ENCODE measurements around the gene ARHGAP42. TPM values are rescaled to one million over a fixed set of nuclear protein-coding genes. Genes with fewer than 3 reads are reported as not detected.

Gene ARHGAP42
- total and polyA plus RNA-seq, 2 of the 4 experiments (the other 2 are of a cell fraction) = 2.9 to 7.3 TPM

- H2AK5ac ChIP-seq (ENCODE audit: low read depth, low read length) = no peak overlapping the region
- no peaks in the 10 kb centered on the region for H4K20me1 ChIP-seq (ENCODE audit: insufficient read depth, low read length)
- no peak overlapping the region for H4K5ac ChIP-seq (ENCODE audit: low read depth, low read length)
- H2AK9ac ChIP-seq (replicated peaks; ENCODE audit: low read depth, low read length, poor library complexity) = no peak overlapping the region
- H3K18ac ChIP-seq (ENCODE audit: low read depth, low read length) = no peak overlapping the region
- no peak overlapping the region for H2BK5ac ChIP-seq (ENCODE audit: low read depth, low read length, poor library complexity, severe bottlenecking)
- H3K56ac ChIP-seq (ENCODE audit: extremely low read depth, insufficient read depth, low read length) = no peak overlapping the region
- no peak overlapping the region for H3K23ac ChIP-seq (ENCODE audit: low read depth, low read length)
- dilution Hi-C loops (cut with HindIII; ENCODE audit: low sequenced_read_pairs, unreplicated experiment) = no loop called here
- H2BK15ac ChIP-seq (ENCODE audit: low read depth, low read length) = no peak overlapping the region
- H3K4me2 ChIP-seq (ENCODE audit: low read depth, low read length) = no peak overlapping the region
- no peak for ATAC-seq (ENCODE audit: low read depth)
- H2AFZ ChIP-seq (replicated peaks; ENCODE audit: low read length, poor library complexity) = no peak overlapping the region
- POLR2A ChIA-PET (ENCODE audit: unreplicated experiment) = no interaction called here
- CTCF ChIA-PET = interaction anchor here (0.9 kb wide), 1 partner anchor 154 kb away, joined by 3 read pairs; no protein-coding TSS in a partner anchor
- H3K36me3 ChIP-seq (ENCODE audit: control insufficient read depth, insufficient read depth, low read length) = no peaks in the 10 kb centered on the region
- no peak overlapping the region for H3K4me3 ChIP-seq (ENCODE audit: insufficient read depth, low read depth, low read length)
- no peaks in the 10 kb centered on the region for H3K79me1 ChIP-seq (ENCODE audit: low read depth in 1 of 2, low read length in 2 of 2)
- TF ChIP-seq FOS (IDR thresholded peaks at IDR 0.05; ENCODE audit: low read depth, low read length) = no peak
- no peak for TF ChIP-seq MAFK (IDR thresholded peaks at IDR 0.05; ENCODE audit: low read depth, low read length)
- TF ChIP-seq ELK1 (IDR thresholded peaks at IDR 0.05; ENCODE audit: borderline replicate concordance, low read depth, low read length) = no peak
- no peak for TF ChIP-seq CHD1 (IDR thresholded peaks at IDR 0.05; ENCODE audit: low read depth, low read length)
- no peak for TF ChIP-seq MXI1 (IDR thresholded peaks at IDR 0.05; ENCODE audit: borderline replicate concordance, low read depth, low read length)
- TF ChIP-seq RAD21 (IDR thresholded peaks at IDR 0.05; ENCODE audit: low read length) = no peak
- no peak for TF ChIP-seq RCOR1 (IDR thresholded peaks at IDR 0.05; ENCODE audit: insufficient replicate concordance, low read length)
- TF ChIP-seq, protein P1, sequence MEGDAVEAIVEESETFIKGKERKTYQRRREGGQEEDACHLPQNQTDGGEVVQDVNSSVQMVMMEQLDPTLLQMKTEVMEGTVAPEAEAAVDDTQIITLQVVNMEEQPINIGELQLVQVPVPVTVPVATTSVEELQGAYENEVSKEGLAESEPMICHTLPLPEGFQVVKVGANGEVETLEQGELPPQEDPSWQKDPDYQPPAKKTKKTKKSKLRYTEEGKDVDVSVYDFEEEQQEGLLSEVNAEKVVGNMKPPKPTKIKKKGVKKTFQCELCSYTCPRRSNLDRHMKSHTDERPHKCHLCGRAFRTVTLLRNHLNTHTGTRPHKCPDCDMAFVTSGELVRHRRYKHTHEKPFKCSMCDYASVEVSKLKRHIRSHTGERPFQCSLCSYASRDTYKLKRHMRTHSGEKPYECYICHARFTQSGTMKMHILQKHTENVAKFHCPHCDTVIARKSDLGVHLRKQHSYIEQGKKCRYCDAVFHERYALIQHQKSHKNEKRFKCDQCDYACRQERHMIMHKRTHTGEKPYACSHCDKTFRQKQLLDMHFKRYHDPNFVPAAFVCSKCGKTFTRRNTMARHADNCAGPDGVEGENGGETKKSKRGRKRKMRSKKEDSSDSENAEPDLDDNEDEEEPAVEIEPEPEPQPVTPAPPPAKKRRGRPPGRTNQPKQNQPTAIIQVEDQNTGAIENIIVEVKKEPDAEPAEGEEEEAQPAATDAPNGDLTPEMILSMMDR (conservative IDR thresholded peaks at IDR 0.05; ENCODE audit: low read depth, low read length) = no peak
- TF ChIP-seq POLR2A (IDR thresholded peaks at IDR 0.05; ENCODE audit: low read depth, low read length) = no peak
- TF ChIP-seq, protein P2, sequence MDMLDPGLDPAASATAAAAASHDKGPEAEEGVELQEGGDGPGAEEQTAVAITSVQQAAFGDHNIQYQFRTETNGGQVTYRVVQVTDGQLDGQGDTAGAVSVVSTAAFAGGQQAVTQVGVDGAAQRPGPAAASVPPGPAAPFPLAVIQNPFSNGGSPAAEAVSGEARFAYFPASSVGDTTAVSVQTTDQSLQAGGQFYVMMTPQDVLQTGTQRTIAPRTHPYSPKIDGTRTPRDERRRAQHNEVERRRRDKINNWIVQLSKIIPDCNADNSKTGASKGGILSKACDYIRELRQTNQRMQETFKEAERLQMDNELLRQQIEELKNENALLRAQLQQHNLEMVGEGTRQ (IDR thresholded peaks at IDR 0.05; ENCODE audit: low read depth, low read length) = no peak
- no peak for TF ChIP-seq NFE2L2 (IDR thresholded peaks at IDR 0.05; ENCODE audit: low read depth, low read length)
- H3K27me3 ChIP-seq (ENCODE audit: control insufficient read depth, insufficient read depth, low read length) = no peaks in the 10 kb centered on the region
- in situ Hi-C loops (cut with MboI; ENCODE audit: low sequenced_read_pairs) = loop anchor here (5.0 kb wide), 1 partner anchor 255 kb away; no protein-coding TSS in a partner anchor
- peak overlapping the region; percentile 46; the same call in 1 of the 2 replicates for H2BK120ac ChIP-seq (ENCODE audit: low read depth, low read length)
- DNase-seq = no peak
- H3K9me3 ChIP-seq (ENCODE audit: control insufficient read depth, insufficient read depth, low read length) = no peaks in the 10 kb centered on the region
- BruUV-seq (replicated peaks) = no TSS peak
- H3K9me1 ChIP-seq (ENCODE audit: insufficient read depth, low read length) = peaks cover 7% of the 10 kb centered on the region
- no peak overlapping the region for H3K9ac ChIP-seq (ENCODE audit: low read depth, low read length)
- H2BK20ac ChIP-seq (ENCODE audit: low read depth, low read length) = peak overlapping the region; percentile 62; the same call in 1 of the 2 replicates
- intact Hi-C loops (cut with micrococcal nuclease) = no loop called here
- no peak overlapping the region for H4K8ac ChIP-seq (ENCODE audit: low read depth in 2 of 2, low read length in 2 of 2)
- H3K27ac ChIP-seq (ENCODE audit: insufficient read depth, low read length) = no peak overlapping the region
- H3K14ac ChIP-seq (replicated peaks; ENCODE audit: low read depth, low read length) = 0 out of 2 replicates have a peak overlapping the region, but pooled peaks have one; percentile 3
- H3K4me1 ChIP-seq (ENCODE audit: control insufficient read depth, insufficient read depth, low read length) = peaks cover 6% of the 10 kb centered on the region
- no peak overlapping the region for H4K91ac ChIP-seq (ENCODE audit: insufficient read depth, low read depth, low read length)
- H3K4ac ChIP-seq (ENCODE audit: low read depth, low read length) = 0 out of 2 replicates have a peak overlapping the region, but pooled peaks have one; percentile 47
- WGBS, 2 experiments (ENCODE audit: extremely low coverage in 2 of 2, insufficient read length in 1 of 2) = no CpG with 5 or more reads among the region's 1 CpG
Observed at GRCh38 chr11:100677796-100678195, 9.3 kb upstream of the ARHGAP42 start.

Measured in IMR-90 (cell line).